ENCODE results near the gene ZXDC. TPM values are rescaled to one million over a fixed set of nuclear protein-coding genes. Genes with fewer than 3 reads are reported as not detected.

The ZXDC gene
- total and polyA plus RNA-seq, 2 donors (not counting 3 experiments of a cell fraction or from before 2014, with no cell fraction given): 15.2 to 22.6 TPM

GRCh38 chr3:126435456-126436315 is 40.0 kb downstream of the ZXDC start:
- no peak overlapping the region for H3K4me3 ChIP-seq (replicated peaks in 1 of 3; ENCODE audit: insufficient read depth in 1 of 3, low read depth in 1 of 3, low read length in 3 of 3)
- ChIA-PET POLR2A (no interaction called here), CTCF (interaction anchor here (0.6 kb wide), 1 partner anchor 25 kb away, joined by 7 read pairs; no protein-coding TSS in a partner anchor)
- no peaks in the 10 kb centered on the region for H3K9me3 ChIP-seq (replicated peaks; ENCODE audit: control insufficient read depth, insufficient read depth, low read length)
- H3K79me2 ChIP-seq (ENCODE audit: control insufficient read depth, insufficient read depth, low read length): no peaks in the 10 kb centered on the region
- H3K4me1 ChIP-seq (ENCODE audit: control insufficient read depth, extremely low read depth, insufficient read depth, low read length): no peaks in the 10 kb centered on the region
- FAIRE-seq: no peak
- H4K20me1 ChIP-seq (replicated peaks; ENCODE audit: control insufficient read depth, extremely low read depth, insufficient read depth, low read length): no peaks in the 10 kb centered on the region
- BruUV-seq (replicated peaks): no TSS peak
- H3K27ac ChIP-seq (ENCODE audit: insufficient read depth, low read depth, low read length): no peak overlapping the region
- peaks cover 0 to 3% of the 10 kb centered on the region in 2 experiments for H3K36me3 ChIP-seq (ENCODE audit: control insufficient read depth in 2 of 2, extremely low read depth in 1 of 2, insufficient read depth in 2 of 2, low read length in 2 of 2)
- intact Hi-C loops (cut with micrococcal nuclease) (no loop called here), dilution Hi-C loops (cut with MboI; ENCODE audit: extremely low pct_ligation_motif_present, low sequenced_read_pairs) (no loop called here)
- no peaks in the 10 kb centered on the region for H3K27me3 ChIP-seq (ENCODE audit: control insufficient read depth in 2 of 2, insufficient read depth in 2 of 2, low read length in 2 of 2)
- H3K4me2 ChIP-seq (ENCODE audit: insufficient read depth, low read length): no peak overlapping the region
- H3K9ac ChIP-seq (replicated peaks; ENCODE audit: extremely low read depth, insufficient read depth, low read length): no peak overlapping the region
- no peaks in the 10 kb centered on the region for H3K9me1 ChIP-seq (replicated peaks; ENCODE audit: control insufficient read depth, extremely low read depth, insufficient read depth, low read length)
- TF ChIP-seq CTCF (IDR thresholded peaks at IDR 0.05; ENCODE audit: extremely low read depth in 1 of 2, insufficient read depth in 1 of 2, low read depth in 1 of 2, low read length in 2 of 2): no peak
- no peak for TF ChIP-seq JUN (IDR thresholded peaks at IDR 0.05; ENCODE audit: borderline replicate concordance, insufficient read depth, insufficient read length, low read depth)
- no peak for TF ChIP-seq EZH2 (IDR thresholded peaks at IDR 0.05; ENCODE audit: borderline replicate concordance, low read depth, low read length, severe bottlenecking)
- no peak for TF ChIP-seq GATA2 (IDR thresholded peaks at IDR 0.05; ENCODE audit: insufficient read depth, insufficient read length, low read depth, low read length)
- TF ChIP-seq MAX (IDR thresholded peaks at IDR 0.05; ENCODE audit: insufficient read depth, insufficient read length): no peak
- TF ChIP-seq POLR2A (IDR thresholded peaks at IDR 0.05; ENCODE audit: low read depth, low read length): no peak
- H2AFZ ChIP-seq (ENCODE audit: low read depth, low read length): no peak overlapping the region
- DNase-seq (ENCODE audit: low read depth, low spot score): no peak

Measured in endothelial cell of umbilical vein (primary cell).